PFSK-1 (cell line): Measurements from ENCODE around the gene FBXO34.

Experiments used
- FOXP2 ChIP-seq: optimal IDR thresholded peaks from 2 replicates; pipeline ENCODE3; 2011; ENCODE audit warnings: borderline replicate concordance, control low read depth, inconsistent platforms; ENCODE audit not compliant: insufficient read depth; ENCODE audit errors: extremely low read length, extremely low read depth
- POLR2AphosphoS5 ChIP-seq: IDR thresholded peaks from 2 replicates; pipeline ENCODE4 v1.6.1; 2012; ENCODE audit warnings: low read depth, mild to moderate bottlenecking, control low read depth, low read length, moderate library complexity
- REST ChIP-seq, 2 experiments: IDR thresholded peaks; 2 replicates each; pipeline versions ENCODE4 v1.6.1 to v1.8.0; 2011 to 2012; ENCODE audit warnings: low read depth in 2 of 2, low read length in 2 of 2, control low read depth in 1 of 2, inconsistent platforms in 1 of 2, mild to moderate bottlenecking in 1 of 2, moderate library complexity in 1 of 2; ENCODE audit not compliant: insufficient read depth in 1 of 2
- SIN3A ChIP-seq: IDR thresholded peaks from 2 replicates; pipeline ENCODE4 v1.6.1; 2012; ENCODE audit warnings: mild to moderate bottlenecking, low read length, moderate library complexity, borderline replicate concordance; ENCODE audit not compliant: insufficient read depth
- TAF1 ChIP-seq: IDR thresholded peaks from 2 replicates; pipeline ENCODE4 v1.6.1; 2012; ENCODE audit warnings: low read length, control low read depth, borderline replicate concordance; ENCODE audit not compliant: insufficient read depth

Gene FBXO34

GRCh38 chr14:55281316-55281839, 10.2 kb downstream of the FBXO34 start:
- TF ChIP-seq SIN3A (no peak), TAF1 (no peak), POLR2AphosphoS5 (no peak), FOXP2 (no peak), REST (IDR thresholded peaks at IDR 0.05; ENCODE audit: insufficient read depth in 1 of 2, low read depth in 2 of 2, low read length in 2 of 2) (no peak)

GRCh38 chr14:55285048-55285652, 13.9 kb downstream of the FBXO34 start:
- TF ChIP-seq SIN3A (no peak), TAF1 (no peak), FOXP2 (no peak), POLR2AphosphoS5 (no peak), REST (IDR thresholded peaks at IDR 0.05; ENCODE audit: insufficient read depth in 1 of 2, low read depth in 2 of 2, low read length in 2 of 2) (no peak)

GRCh38 chr14:55288439-55288838, 17.2 kb downstream of the FBXO34 start:
- no peak for TF ChIP-seq SIN3A
- TF ChIP-seq POLR2AphosphoS5, result no peak
- TF ChIP-seq TAF1, result no peak
- no peak for TF ChIP-seq REST (IDR thresholded peaks at IDR 0.05; ENCODE audit: insufficient read depth in 1 of 2, low read depth in 2 of 2, low read length in 2 of 2)
- TF ChIP-seq FOXP2, result no peak

- TF ChIP-seq POLR2AphosphoS5, result no peak
Measured at GRCh38 chr14:55291480-55292081, 20.4 kb downstream of the FBXO34 start.

GRCh38 chr14:55294603-55295002, 23.4 kb downstream of the FBXO34 start:
- TF ChIP-seq SIN3A, result no peak
- TF ChIP-seq TAF1, result no peak
- TF ChIP-seq REST (IDR thresholded peaks at IDR 0.05; ENCODE audit: insufficient read depth in 1 of 2, low read depth in 2 of 2, low read length in 2 of 2), result no peak
- TF ChIP-seq FOXP2, result no peak
- TF ChIP-seq POLR2AphosphoS5, result no peak
